ENCODE data around the gene C1orf21. TPM values are rescaled to one million over a fixed set of nuclear protein-coding genes. Genes with fewer than 3 reads are reported as not detected.

The C1orf21 gene
- total and polyA plus RNA-seq, 12 donors = 20.6 to 76.7 (median 67.5) TPM

- no peak for DNase-seq
- H3K27me3 ChIP-seq = no peaks in the 10 kb centered on the region
- no peaks in the 10 kb centered on the region for H3K9me3 ChIP-seq
- H3K4me3 ChIP-seq = no peak overlapping the region
- peaks cover 10 to 74% (median 61%) of the 10 kb centered on the region in 9 donors for H3K4me1 ChIP-seq
- ATAC-seq = peak in 1 of 8 donors; percentile 31
- peaks cover 0 to 25% (median 6%) of the 10 kb centered on the region in 9 donors for H3K36me3 ChIP-seq
- WGBS, 2 donors = 4 to 11% methylated on average over 1 of the region's 1 CpG
- peak overlapping the region; percentile 18 to 86 (median 64) for H3K27ac ChIP-seq
- TF ChIP-seq CTCF (IDR thresholded peaks at IDR 0.05) = no peak
- intact Hi-C loops (cut with DNase I) = no loop called here
Observed at GRCh38 chr1:184507165-184507564, 120.3 kb downstream of the C1orf21 start.

GRCh38 chr1:184507604-184508280 is 120.9 kb downstream of the C1orf21 start:
- Histone ChIP-seq H3K36me3 (peaks cover 0 to 25% (median 6%) of the 10 kb centered on the region in 9 donors), H3K4me3 (peak overlapping the region in 1 of 10 donors; percentile 11), H3K9me3 (no peaks in the 10 kb centered on the region), H3K4me1 (peaks cover 10 to 69% (median 59%) of the 10 kb centered on the region in 9 donors), H3K27ac (peak overlapping the region; percentile 18 to 86 (median 64)), H3K27me3 (no peaks in the 10 kb centered on the region)
- no peak for DNase-seq
- no peak for TF ChIP-seq CTCF (IDR thresholded peaks at IDR 0.05)
- intact Hi-C loops (cut with DNase I) = no loop called here
- peak in 5 of 8 donors; percentile 35 to 70 (median 52) for ATAC-seq
- WGBS, 2 donors = 17% methylated on average over 1 of the region's 1 CpG

- no peak for TF ChIP-seq CTCF (IDR thresholded peaks at IDR 0.05)
- Histone ChIP-seq H3K36me3 (peaks cover 0 to 25% (median 6%) of the 10 kb centered on the region in 9 donors), H3K9me3 (no peaks in the 10 kb centered on the region), H3K27ac (peak overlapping the region in 4 of 10 donors; percentile 65 to 86 (median 70)), H3K27me3 (no peaks in the 10 kb centered on the region), H3K4me3 (no peak overlapping the region), H3K4me1 (peaks cover 10 to 69% (median 56%) of the 10 kb centered on the region in 9 donors)
- intact Hi-C loops (cut with DNase I) = no loop called here
- ATAC-seq (no peak), DNase-seq (no peak)
- WGBS, 2 donors = 97 to 100% methylated on average over 2 of the region's 2 CpGs
Observed at GRCh38 chr1:184509105-184509504, 122.3 kb downstream of the C1orf21 start.

GRCh38 chr1:184510110-184510509 is 123.3 kb downstream of the C1orf21 start:
- TF ChIP-seq CTCF (IDR thresholded peaks at IDR 0.05) = no peak
- Histone ChIP-seq H3K4me3 (no peak overlapping the region), H3K4me1 (peaks cover 5 to 64% (median 55%) of the 10 kb centered on the region in 9 donors), H3K27me3 (no peaks in the 10 kb centered on the region), H3K9me3 (no peaks in the 10 kb centered on the region), H3K36me3 (peaks cover 0 to 25% (median 6%) of the 10 kb centered on the region in 9 donors), H3K27ac (no peak overlapping the region)
- DNase-seq = no peak
- intact Hi-C loops (cut with DNase I) = loop anchor here in 2 of 10 donors (5.0 to 10.0 kb wide), 2 partner anchors 37 to 1215 kb away; no protein-coding TSS in a partner anchor
- 95 to 96% methylated on average over 3 of the region's 3 CpGs for WGBS, 2 donors
- ATAC-seq = no peak

Measured in heart right ventricle (tissue), 16 donors.